Peyer's patch (tissue), 4 donors: Measurements from ENCODE around the gene TERT.

Source experiments
- CTCF ChIP-seq, 6 experiments: fragments of 450-650 bp in 4 of 6; fragments of 200-600 bp in 2 of 6; sonication (generic) in 1 of 6; IDR thresholded peaks; one replicate each; pipeline ENCODE4 v1.5.1; 2017 to 2019; ENCODE audit warnings: antibody characterized with exemption in 6 of 6, mild to moderate bottlenecking in 3 of 6, moderate library complexity in 1 of 6
- POLR2A ChIP-seq, 2 donors: fragments of 450-650 bp; IDR thresholded peaks; one replicate each; pipeline ENCODE4 v1.5.1; 2017; ENCODE audit warnings: antibody characterized with exemption in 2 of 2, mild to moderate bottlenecking in 2 of 2, moderate library complexity in 2 of 2

- TF ChIP-seq POLR2A (IDR thresholded peaks at IDR 0.05) (no peak), CTCF (IDR thresholded peaks at IDR 0.05) (no peak)
Measured at GRCh38 chr5:1277781-1278180, 17.1 kb downstream of the TERT start.
